ENCODE results near the gene CDH23.

Gene CDH23

GRCh38 chr10:71605263-71605962 is 208.7 kb downstream of the CDH23 start:
- DNase-seq (ENCODE audit: low read depth) = no peak

- no peak for DNase-seq (ENCODE audit: low read depth)
Measured at GRCh38 chr10:71606257-71607081, 209.7 kb downstream of the CDH23 start.

- DNase-seq (ENCODE audit: low read depth) = no peak
Measured at GRCh38 chr10:71607082-71607443, 210.3 kb downstream of the CDH23 start.

GRCh38 chr10:71608819-71609768 is 212.4 kb downstream of the CDH23 start:
- no peak for DNase-seq (ENCODE audit: low read depth)

GRCh38 chr10:71610651-71611050 is 213.9 kb downstream of the CDH23 start:
- no peak for DNase-seq (ENCODE audit: low read depth)

- no peak for DNase-seq (ENCODE audit: low read depth)
Measured at GRCh38 chr10:71611131-71611530, 214.4 kb downstream of the CDH23 start.

- DNase-seq (ENCODE audit: low read depth) = no peak
Measured at GRCh38 chr10:71611709-71612422, 215.1 kb downstream of the CDH23 start.

- no peak for DNase-seq (ENCODE audit: low read depth)
Measured at GRCh38 chr10:71613261-71613777, 216.6 kb downstream of the CDH23 start.

- DNase-seq (ENCODE audit: low read depth) = no peak
Measured at GRCh38 chr10:71613877-71614276, 217.2 kb downstream of the CDH23 start.

GRCh38 chr10:71614946-71615345 is 218.2 kb downstream of the CDH23 start:
- no peak for DNase-seq (ENCODE audit: low read depth)

GRCh38 chr10:71615538-71616329 is 219.0 kb downstream of the CDH23 start:
- DNase-seq (ENCODE audit: low read depth) = no peak

- no peak for DNase-seq (ENCODE audit: low read depth)
Measured at GRCh38 chr10:71616817-71617654, 220.3 kb downstream of the CDH23 start.

GRCh38 chr10:71618176-71618575 is 221.5 kb downstream of the CDH23 start:
- DNase-seq (ENCODE audit: low read depth) = no peak

- no peak for DNase-seq (ENCODE audit: low read depth)
Measured at GRCh38 chr10:71618598-71618997, 221.9 kb downstream of the CDH23 start.

- no peak for DNase-seq (ENCODE audit: low read depth)
Measured at GRCh38 chr10:71620642-71621041, 223.9 kb downstream of the CDH23 start.

GRCh38 chr10:71621231-71622153 is 224.8 kb downstream of the CDH23 start:
- DNase-seq (ENCODE audit: low read depth) = no peak

- peak; percentile 14 for DNase-seq (ENCODE audit: low read depth)
Measured at GRCh38 chr10:71622154-71622526, 225.4 kb downstream of the CDH23 start.

- DNase-seq (ENCODE audit: low read depth) = no peak
Measured at GRCh38 chr10:71622616-71623015, 225.9 kb downstream of the CDH23 start.
